ENCODE data around the gene PROK1. TPM values are rescaled to one million over a fixed set of nuclear protein-coding genes. Genes with fewer than 3 reads are reported as not detected.
A peak's percentile ranks its signal among the peaks of the same experiment; 100 is the strongest.

PROK1 gene
- total and polyA plus RNA-seq, 2 of the 4 experiments (the other 2 are of a cell fraction), result not detected

- Histone ChIP-seq H3K4ac (ENCODE audit: low read depth, low read length) (no peak overlapping the region), H2BK20ac (ENCODE audit: low read depth, low read length) (no peak overlapping the region), H2AK5ac (ENCODE audit: low read depth, low read length) (no peak overlapping the region), H2BK15ac (ENCODE audit: low read depth, low read length) (no peak overlapping the region), H3K27ac (ENCODE audit: insufficient read depth, low read length) (no peak overlapping the region), H4K5ac (ENCODE audit: low read depth, low read length) (no peak overlapping the region), H3K4me3 (ENCODE audit: insufficient read depth, low read depth, low read length) (no peak overlapping the region), H4K8ac (ENCODE audit: low read depth in 2 of 2, low read length in 2 of 2) (no peak overlapping the region), H3K9me1 (ENCODE audit: insufficient read depth, low read length) (no peaks in the 10 kb centered on the region), H2AFZ (replicated peaks; ENCODE audit: low read length, poor library complexity) (no peak overlapping the region), H2AK9ac (replicated peaks; ENCODE audit: low read depth, low read length, poor library complexity) (no peak overlapping the region), H3K36me3 (ENCODE audit: control insufficient read depth, insufficient read depth, low read length) (no peaks in the 10 kb centered on the region), H3K27me3 (ENCODE audit: control insufficient read depth, insufficient read depth, low read length) (peaks cover 38% of the 10 kb centered on the region), H3K4me2 (ENCODE audit: low read depth, low read length) (no peak overlapping the region), H2BK5ac (ENCODE audit: low read depth, low read length, poor library complexity, severe bottlenecking) (no peak overlapping the region), H3K56ac (ENCODE audit: extremely low read depth, insufficient read depth, low read length) (no peak overlapping the region), H3K9me3 (ENCODE audit: control insufficient read depth, insufficient read depth, low read length) (no peaks in the 10 kb centered on the region), H3K9ac (ENCODE audit: low read depth, low read length) (no peak overlapping the region), H3K14ac (replicated peaks; ENCODE audit: low read depth, low read length) (no peak overlapping the region), H4K91ac (ENCODE audit: insufficient read depth, low read depth, low read length) (peak overlapping the region; percentile 38; the same call in 1 of the 2 replicates), H4K20me1 (ENCODE audit: insufficient read depth, low read length) (no peaks in the 10 kb centered on the region), H3K18ac (ENCODE audit: low read depth, low read length) (no peak overlapping the region), H3K4me1 (ENCODE audit: control insufficient read depth, insufficient read depth, low read length) (peaks cover 4% of the 10 kb centered on the region; the same call in 1 of the 2 replicates), H2BK120ac (ENCODE audit: low read depth, low read length) (no peak overlapping the region), H3K23ac (ENCODE audit: low read depth, low read length) (no peak overlapping the region), H3K79me1 (ENCODE audit: low read depth in 1 of 2, low read length in 2 of 2) (no peaks in the 10 kb centered on the region)
- intact Hi-C loops (cut with micrococcal nuclease) (no loop called here), dilution Hi-C loops (cut with HindIII; ENCODE audit: low sequenced_read_pairs, unreplicated experiment) (no loop called here), in situ Hi-C loops (cut with MboI; ENCODE audit: low sequenced_read_pairs) (no loop called here)
- TF ChIP-seq NFE2L2 (IDR thresholded peaks at IDR 0.05; ENCODE audit: low read depth, low read length), result no peak
- peak; percentile 41; the same call in 1 of the 2 replicates for TF ChIP-seq MAZ (IDR thresholded peaks at IDR 0.05; ENCODE audit: borderline replicate concordance, low read depth, low read length)
- TF ChIP-seq BHLHE40 (IDR thresholded peaks at IDR 0.05; ENCODE audit: low read depth, low read length), result no peak
- TF ChIP-seq POLR2A (IDR thresholded peaks at IDR 0.05; ENCODE audit: low read depth, low read length), result no peak
- TF ChIP-seq CEBPB (IDR thresholded peaks at IDR 0.05; ENCODE audit: low read depth, low read length), result peak; percentile 86
- TF ChIP-seq ELK1 (IDR thresholded peaks at IDR 0.05; ENCODE audit: borderline replicate concordance, low read depth, low read length), result no peak
- TF ChIP-seq FOS (IDR thresholded peaks at IDR 0.05; ENCODE audit: low read depth, low read length), result no peak
- TF ChIP-seq, protein P1, sequence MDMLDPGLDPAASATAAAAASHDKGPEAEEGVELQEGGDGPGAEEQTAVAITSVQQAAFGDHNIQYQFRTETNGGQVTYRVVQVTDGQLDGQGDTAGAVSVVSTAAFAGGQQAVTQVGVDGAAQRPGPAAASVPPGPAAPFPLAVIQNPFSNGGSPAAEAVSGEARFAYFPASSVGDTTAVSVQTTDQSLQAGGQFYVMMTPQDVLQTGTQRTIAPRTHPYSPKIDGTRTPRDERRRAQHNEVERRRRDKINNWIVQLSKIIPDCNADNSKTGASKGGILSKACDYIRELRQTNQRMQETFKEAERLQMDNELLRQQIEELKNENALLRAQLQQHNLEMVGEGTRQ (IDR thresholded peaks at IDR 0.05; ENCODE audit: low read depth, low read length), result no peak
- no peak for TF ChIP-seq CHD1 (IDR thresholded peaks at IDR 0.05; ENCODE audit: low read depth, low read length)
- 60% methylated on average over 1 of the region's 3 CpGs; no CpG with 5 or more reads in 1 of the 2 experiments for WGBS, 2 experiments (ENCODE audit: extremely low coverage in 2 of 2, insufficient read length in 1 of 2)
- POLR2A ChIA-PET (ENCODE audit: unreplicated experiment), result no interaction called here
- CTCF ChIA-PET, result no interaction called here
- DNase-seq (peak; percentile 54), ATAC-seq (ENCODE audit: low read depth) (peak; percentile 80)
- BruUV-seq (replicated peaks), result no TSS peak
Observed at GRCh38 chr1:110440877-110441276, 10.1 kb upstream of the PROK1 start.
